SHP77 treated with DMSO at 0.1 percent for 48 hours (cell line): ENCODE measurements around the gene RLIM.

ENCODE experiments used
- DNase-seq: peaks from one replicate; lab custom pipeline; 2025; lab: John Stamatoyannopoulos, UW

RLIM gene

DNA sequence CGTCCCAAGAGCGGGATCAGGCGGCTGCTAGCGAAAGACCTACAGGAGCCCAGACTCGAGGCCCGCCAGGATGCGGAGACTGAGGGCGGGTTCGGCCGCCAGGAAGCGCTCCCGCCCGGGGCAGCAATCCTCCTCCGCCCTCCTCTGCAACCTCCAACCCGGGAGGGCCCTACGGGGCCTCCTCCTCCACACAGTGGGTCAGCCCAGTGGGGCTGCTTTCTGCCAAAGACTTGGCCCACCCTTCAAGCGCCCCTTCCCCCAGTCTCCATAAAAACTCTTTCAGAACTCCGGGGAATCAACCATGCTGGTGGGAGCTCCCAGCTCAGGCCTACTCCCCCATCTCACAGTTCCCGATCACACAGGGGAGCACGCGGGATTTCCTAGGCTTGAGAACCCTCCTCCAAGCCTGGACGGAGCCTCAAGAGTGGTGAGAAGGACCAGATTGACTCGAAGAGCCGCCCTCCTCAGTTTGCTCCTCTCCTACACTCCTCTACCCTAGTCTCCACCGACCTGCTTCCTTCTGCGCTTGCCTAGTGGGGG, 77.5 kb downstream of the RLIM start:
- no peak for DNase-seq

DNA sequence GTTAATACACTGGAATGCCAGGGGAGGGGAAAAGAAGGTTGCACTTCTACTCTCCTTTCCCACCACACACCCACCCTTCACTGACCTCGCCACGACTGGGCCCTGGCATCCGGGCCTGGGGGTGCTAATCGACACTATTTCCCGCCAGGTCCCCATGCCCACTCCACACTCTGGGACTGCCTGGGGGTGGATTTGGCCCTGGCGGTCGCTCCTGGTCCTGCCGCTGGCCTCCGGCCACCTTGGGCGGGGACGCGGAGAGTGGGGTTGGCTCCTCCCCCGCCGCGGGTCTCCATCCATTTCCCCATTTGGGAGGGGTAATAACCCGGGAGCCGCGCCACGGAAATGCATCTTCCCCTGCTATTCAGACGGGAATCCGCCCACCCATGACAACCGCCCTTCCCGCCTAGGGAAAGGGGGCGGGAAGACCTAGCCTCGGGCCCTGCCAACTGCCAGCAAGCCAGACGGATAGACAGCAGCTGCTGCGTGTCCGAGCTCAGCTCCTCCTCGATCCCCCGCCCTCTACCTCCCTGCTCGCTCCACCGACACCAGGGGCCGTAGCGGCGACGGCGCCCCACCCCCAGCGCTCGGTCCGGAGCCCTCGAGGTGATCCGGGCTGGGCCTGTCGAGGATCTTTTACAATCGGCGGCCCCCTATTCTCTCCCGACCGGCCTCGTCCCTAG, 78.1 kb downstream of the RLIM start:
- peak; percentile 4 for DNase-seq

GRCh38 chrX:74535408-74536151, 78.8 kb downstream of the RLIM start:
- DNase-seq: peak; percentile 28
